ENCODE measurements around the gene EMILIN3. TPM values are rescaled to one million over a fixed set of nuclear protein-coding genes. Genes with fewer than 3 reads are reported as not detected.

Gene EMILIN3
- total and polyA plus RNA-seq, 2 experiments from 2014 or later, result 2.8 to 9.5 TPM

DNA sequence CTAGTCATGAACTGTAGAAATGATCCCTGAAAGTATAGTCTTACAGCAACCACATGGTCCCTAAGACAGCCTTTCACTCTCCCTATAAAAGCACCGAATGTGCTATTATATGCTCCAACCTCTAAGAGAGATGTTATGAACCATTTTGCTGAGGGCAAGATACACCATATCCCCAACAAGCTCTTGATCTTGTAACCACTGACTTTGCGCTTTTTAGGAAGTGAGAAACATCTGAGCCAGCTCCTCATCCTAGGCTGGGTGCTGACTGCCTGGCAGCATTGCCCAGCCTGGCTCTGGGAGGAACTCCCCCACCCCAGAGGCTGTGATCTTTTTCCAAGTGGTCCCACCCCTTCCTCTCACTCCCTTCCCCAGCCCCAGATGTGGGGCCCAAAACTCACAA lies 3.1 kb upstream of the EMILIN3 start:
- no peaks in the 10 kb centered on the region for H3K9me2 ChIP-seq (replicated peaks; ENCODE audit: insufficient read depth)
- no peak overlapping the region for H3K4me3 ChIP-seq
- no peak overlapping the region for H3K4me2 ChIP-seq
- H3K9me3 ChIP-seq (ENCODE audit: low read depth), result no peaks in the 10 kb centered on the region
- no peaks in the 10 kb centered on the region for H3K79me2 ChIP-seq
- H3K27me3 ChIP-seq, result peaks cover 30% of the 10 kb centered on the region
- no peaks in the 10 kb centered on the region for H3K4me1 ChIP-seq (ENCODE audit: insufficient read depth)
- H2AFZ ChIP-seq, result no peak overlapping the region
- no peak overlapping the region for H3K27ac ChIP-seq
- peaks cover 3% of the 10 kb centered on the region for H4K20me1 ChIP-seq (ENCODE audit: insufficient read depth, poor library complexity, severe bottlenecking)
- WGBS (ENCODE audit: low lambda C conversion rate, missing lambda C conversion rate), result 80% methylated on average over 2 of the region's 2 CpGs
- TF ChIP-seq EZH2phosphoT487 (IDR thresholded peaks at IDR 0.05; ENCODE audit: low read depth, severe bottlenecking, unreplicated experiment), result no peak
- TF ChIP-seq, protein P1, sequence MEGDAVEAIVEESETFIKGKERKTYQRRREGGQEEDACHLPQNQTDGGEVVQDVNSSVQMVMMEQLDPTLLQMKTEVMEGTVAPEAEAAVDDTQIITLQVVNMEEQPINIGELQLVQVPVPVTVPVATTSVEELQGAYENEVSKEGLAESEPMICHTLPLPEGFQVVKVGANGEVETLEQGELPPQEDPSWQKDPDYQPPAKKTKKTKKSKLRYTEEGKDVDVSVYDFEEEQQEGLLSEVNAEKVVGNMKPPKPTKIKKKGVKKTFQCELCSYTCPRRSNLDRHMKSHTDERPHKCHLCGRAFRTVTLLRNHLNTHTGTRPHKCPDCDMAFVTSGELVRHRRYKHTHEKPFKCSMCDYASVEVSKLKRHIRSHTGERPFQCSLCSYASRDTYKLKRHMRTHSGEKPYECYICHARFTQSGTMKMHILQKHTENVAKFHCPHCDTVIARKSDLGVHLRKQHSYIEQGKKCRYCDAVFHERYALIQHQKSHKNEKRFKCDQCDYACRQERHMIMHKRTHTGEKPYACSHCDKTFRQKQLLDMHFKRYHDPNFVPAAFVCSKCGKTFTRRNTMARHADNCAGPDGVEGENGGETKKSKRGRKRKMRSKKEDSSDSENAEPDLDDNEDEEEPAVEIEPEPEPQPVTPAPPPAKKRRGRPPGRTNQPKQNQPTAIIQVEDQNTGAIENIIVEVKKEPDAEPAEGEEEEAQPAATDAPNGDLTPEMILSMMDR (IDR thresholded peaks at IDR 0.05; ENCODE audit: poor library complexity), result no peak
- no peak for TF ChIP-seq EZH2 (IDR thresholded peaks at IDR 0.05; ENCODE audit: borderline replicate concordance)
- no peak for DNase-seq (ENCODE audit: low spot score)
- no peaks in the 10 kb centered on the region for H3K36me3 ChIP-seq (replicated peaks; ENCODE audit: insufficient read depth, low read depth)

DNA sequence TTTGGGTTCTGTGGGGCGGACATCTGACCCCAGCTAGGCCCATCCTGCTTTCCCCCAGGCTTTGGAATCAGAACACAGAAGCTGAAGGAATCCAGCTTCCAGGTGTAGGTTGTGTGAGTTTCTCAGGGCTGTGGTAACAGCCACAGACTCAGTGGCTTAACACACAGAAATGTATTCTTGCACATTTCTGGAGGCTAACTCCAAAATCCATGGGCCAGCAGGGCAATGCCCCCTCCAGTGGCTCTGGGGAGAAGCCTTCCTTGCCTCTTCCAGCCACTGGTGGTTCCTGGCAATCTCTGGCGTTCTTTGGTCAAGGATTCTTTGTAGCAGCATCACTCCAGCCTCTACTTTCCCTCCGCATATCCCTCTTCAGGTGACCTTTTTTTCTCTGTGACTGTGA lies 1.3 kb upstream of the EMILIN3 start:
- Histone ChIP-seq H3K4me1 (ENCODE audit: insufficient read depth) (no peaks in the 10 kb centered on the region), H3K4me3 (no peak overlapping the region), H4K20me1 (ENCODE audit: insufficient read depth, poor library complexity, severe bottlenecking) (peaks cover 3% of the 10 kb centered on the region), H3K9me3 (ENCODE audit: low read depth) (no peaks in the 10 kb centered on the region), H3K9me2 (replicated peaks; ENCODE audit: insufficient read depth) (no peaks in the 10 kb centered on the region), H3K27me3 (peaks cover 42% of the 10 kb centered on the region), H3K79me2 (no peaks in the 10 kb centered on the region), H3K36me3 (replicated peaks; ENCODE audit: insufficient read depth, low read depth) (no peaks in the 10 kb centered on the region), H3K4me2 (no peak overlapping the region), H3K27ac (no peak overlapping the region), H2AFZ (no peak overlapping the region)
- DNase-seq (ENCODE audit: low spot score), result no peak
- TF ChIP-seq, protein P1 (IDR thresholded peaks at IDR 0.05; ENCODE audit: poor library complexity), result no peak
- TF ChIP-seq EZH2phosphoT487 (IDR thresholded peaks at IDR 0.05; ENCODE audit: low read depth, severe bottlenecking, unreplicated experiment), result no peak
- TF ChIP-seq EZH2 (IDR thresholded peaks at IDR 0.05; ENCODE audit: borderline replicate concordance), result no peak
- WGBS (ENCODE audit: low lambda C conversion rate, missing lambda C conversion rate), result 90% methylated on average over 3 of the region's 3 CpGs

DNA sequence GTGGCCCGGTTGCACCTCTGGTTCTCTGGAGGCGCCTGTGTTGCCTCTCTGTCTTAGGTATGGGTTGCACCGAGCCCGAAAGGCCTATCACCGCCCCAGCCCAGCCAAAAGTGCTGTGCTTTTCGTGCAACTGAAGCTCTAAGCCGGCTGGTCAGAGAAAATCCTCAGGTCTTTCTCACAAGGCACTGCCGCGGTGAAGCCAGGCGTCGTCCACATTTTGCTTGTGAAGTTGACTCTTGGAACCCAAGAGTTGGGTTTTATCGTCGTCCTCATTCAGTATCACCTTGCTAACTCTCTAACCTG lies 726 bp upstream of the EMILIN3 start:
- DNase-seq (ENCODE audit: low spot score), result no peak
- Histone ChIP-seq H3K9me2 (replicated peaks; ENCODE audit: insufficient read depth) (no peaks in the 10 kb centered on the region), H3K4me2 (peak overlapping the region; percentile 87), H3K36me3 (replicated peaks; ENCODE audit: insufficient read depth, low read depth) (no peaks in the 10 kb centered on the region), H3K79me2 (no peaks in the 10 kb centered on the region), H3K27ac (no peak overlapping the region), H2AFZ (no peak overlapping the region), H3K9me3 (ENCODE audit: low read depth) (no peaks in the 10 kb centered on the region), H3K27me3 (peaks cover 42% of the 10 kb centered on the region), H3K4me1 (ENCODE audit: insufficient read depth) (no peaks in the 10 kb centered on the region), H4K20me1 (ENCODE audit: insufficient read depth, poor library complexity, severe bottlenecking) (peaks cover 3% of the 10 kb centered on the region), H3K4me3 (no peak overlapping the region)
- TF ChIP-seq EZH2phosphoT487 (IDR thresholded peaks at IDR 0.05; ENCODE audit: low read depth, severe bottlenecking, unreplicated experiment) (no peak), EZH2 (IDR thresholded peaks at IDR 0.05; ENCODE audit: borderline replicate concordance) (no peak)
- TF ChIP-seq, protein P1 (IDR thresholded peaks at IDR 0.05; ENCODE audit: poor library complexity), result no peak
- 67% methylated on average over 13 of the region's 13 CpGs for WGBS (ENCODE audit: low lambda C conversion rate, missing lambda C conversion rate)
